Body of pancreas (tissue), 4 donors: ENCODE data around the gene RNGTT.

ENCODE experiments used
- POLR2A ChIP-seq, 3 donors: fragments of 450-650 bp; IDR thresholded peaks; one replicate each; pipeline ENCODE4 v1.6.1; 2016; ENCODE audit warnings: antibody characterized with exemption in 3 of 3, mild to moderate bottlenecking in 2 of 3
- TF ChIP-seq, protein P1 (sequence below), 7 experiments: fragments of 450-650 bp in 4 of 7; fragments of 200-600 bp in 3 of 7; sonication (generic) in 3 of 7; IDR thresholded peaks; one replicate each; pipeline ENCODE4 v1.5.1; 2016 to 2019; ENCODE audit warnings: antibody characterized with exemption in 7 of 7

- no peak for TF ChIP-seq POLR2A (IDR thresholded peaks at IDR 0.05)
- TF ChIP-seq, protein P1, sequence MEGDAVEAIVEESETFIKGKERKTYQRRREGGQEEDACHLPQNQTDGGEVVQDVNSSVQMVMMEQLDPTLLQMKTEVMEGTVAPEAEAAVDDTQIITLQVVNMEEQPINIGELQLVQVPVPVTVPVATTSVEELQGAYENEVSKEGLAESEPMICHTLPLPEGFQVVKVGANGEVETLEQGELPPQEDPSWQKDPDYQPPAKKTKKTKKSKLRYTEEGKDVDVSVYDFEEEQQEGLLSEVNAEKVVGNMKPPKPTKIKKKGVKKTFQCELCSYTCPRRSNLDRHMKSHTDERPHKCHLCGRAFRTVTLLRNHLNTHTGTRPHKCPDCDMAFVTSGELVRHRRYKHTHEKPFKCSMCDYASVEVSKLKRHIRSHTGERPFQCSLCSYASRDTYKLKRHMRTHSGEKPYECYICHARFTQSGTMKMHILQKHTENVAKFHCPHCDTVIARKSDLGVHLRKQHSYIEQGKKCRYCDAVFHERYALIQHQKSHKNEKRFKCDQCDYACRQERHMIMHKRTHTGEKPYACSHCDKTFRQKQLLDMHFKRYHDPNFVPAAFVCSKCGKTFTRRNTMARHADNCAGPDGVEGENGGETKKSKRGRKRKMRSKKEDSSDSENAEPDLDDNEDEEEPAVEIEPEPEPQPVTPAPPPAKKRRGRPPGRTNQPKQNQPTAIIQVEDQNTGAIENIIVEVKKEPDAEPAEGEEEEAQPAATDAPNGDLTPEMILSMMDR (IDR thresholded peaks at IDR 0.05), result no peak
Observed at GRCh38 chr6:88650979-88651378, 312.4 kb downstream of the RNGTT start.
